ENCODE data around the gene SNX8. TPM values are rescaled to one million over a fixed set of nuclear protein-coding genes. Genes with fewer than 3 reads are reported as not detected.

SNX8 gene
- total and polyA plus RNA-seq, 2 of the 13 experiments (the other 11 are each of a cell fraction or from before 2014, with no cell fraction given): 20.6 to 45.2 TPM

- TF ChIP-seq CBX1 (IDR thresholded peaks at IDR 0.05; ENCODE audit: low read depth) (no peak), ATM (IDR thresholded peaks at IDR 0.05; ENCODE audit: borderline replicate concordance) (no peak), MAX (IDR thresholded peaks at IDR 0.05) (peak; percentile 98), ETS1 (CRISPR knock-in tag; IDR thresholded peaks at IDR 0.05) (no peak; the same call in 1 of the 2 replicates), TRIM22 (IDR thresholded peaks at IDR 0.05) (no peak), PTBP1 (IDR thresholded peaks at IDR 0.05; ENCODE audit: low read depth, low read length, poor library complexity, severe bottlenecking) (no peak), ZMAT5 (CRISPR knock-in tag; IDR thresholded peaks at IDR 0.05; ENCODE audit: borderline replicate concordance, low read depth) (no peak), SATB2 (CRISPR knock-in tag; IDR thresholded peaks at IDR 0.05) (no peak), TGIF2 (CRISPR knock-in tag; IDR thresholded peaks at IDR 0.05) (peak; percentile 72; the same call in 1 of the 2 replicates), SMAD9 (CRISPR knock-in tag; IDR thresholded peaks at IDR 0.05) (no peak), NCOA2 (CRISPR knock-in tag; IDR thresholded peaks at IDR 0.05) (no peak; the same call in 1 of the 2 replicates), ZNF282 (IDR thresholded peaks at IDR 0.05; ENCODE audit: partially characterized antibody) (no peak), RERE (CRISPR knock-in tag; IDR thresholded peaks at IDR 0.05; ENCODE audit: low read depth) (no peak), XRCC5 (optimal IDR thresholded peaks at IDR 0.05; ENCODE audit: low read length) (peak; percentile 51), PHF8 (CRISPR knock-in tag; IDR thresholded peaks at IDR 0.05) (peak; percentile 77), SNAPC4 (CRISPR knock-in tag; IDR thresholded peaks at IDR 0.05) (no peak)
Observed at GRCh38 chr7:2354186-2354938, 40.1 kb upstream of the SNX8 start, which contains the start of gene EIF3B (continued).

All from HepG2 (cell line).